ENCODE results near the gene STARD9.

Gene STARD9

DNA sequence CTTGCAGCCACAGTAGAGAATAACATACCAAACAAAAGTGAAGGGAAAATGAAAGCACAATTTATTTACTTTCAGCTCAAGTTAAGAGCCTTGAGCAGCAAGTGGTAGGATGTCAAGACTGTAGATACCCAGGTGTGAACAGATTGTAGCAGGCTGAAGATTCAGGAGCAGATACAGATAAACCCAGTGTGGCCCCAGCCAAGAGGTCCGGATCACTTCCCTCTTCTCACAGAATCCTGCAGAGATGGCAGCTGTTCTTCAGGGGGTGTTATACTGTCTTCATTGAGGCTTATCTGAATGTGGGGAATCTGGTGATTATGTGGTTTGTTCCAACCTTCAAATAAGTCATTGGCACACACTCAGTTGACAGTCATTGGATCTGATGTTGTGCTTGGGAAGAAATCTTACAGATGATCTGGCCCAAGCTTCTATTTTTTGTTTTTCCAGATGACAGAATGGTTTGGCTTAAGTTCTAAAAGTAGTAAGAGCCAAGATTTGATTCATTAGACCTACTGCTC, 2.2 kb downstream of the STARD9 start:
- no peaks in the 10 kb centered on the region for H3K36me3 ChIP-seq (ENCODE audit: control insufficient read depth, insufficient read depth, low read length)
- no peaks in the 10 kb centered on the region for H3K27me3 ChIP-seq (ENCODE audit: control insufficient read depth, insufficient read depth, low read length)
- no peak overlapping the region for H2AFZ ChIP-seq
- H3K9me3 ChIP-seq (ENCODE audit: control insufficient read depth, low read length) = no peaks in the 10 kb centered on the region
- H3K4me2 ChIP-seq (ENCODE audit: low read length) = no peak overlapping the region
- TF ChIP-seq, protein P1, sequence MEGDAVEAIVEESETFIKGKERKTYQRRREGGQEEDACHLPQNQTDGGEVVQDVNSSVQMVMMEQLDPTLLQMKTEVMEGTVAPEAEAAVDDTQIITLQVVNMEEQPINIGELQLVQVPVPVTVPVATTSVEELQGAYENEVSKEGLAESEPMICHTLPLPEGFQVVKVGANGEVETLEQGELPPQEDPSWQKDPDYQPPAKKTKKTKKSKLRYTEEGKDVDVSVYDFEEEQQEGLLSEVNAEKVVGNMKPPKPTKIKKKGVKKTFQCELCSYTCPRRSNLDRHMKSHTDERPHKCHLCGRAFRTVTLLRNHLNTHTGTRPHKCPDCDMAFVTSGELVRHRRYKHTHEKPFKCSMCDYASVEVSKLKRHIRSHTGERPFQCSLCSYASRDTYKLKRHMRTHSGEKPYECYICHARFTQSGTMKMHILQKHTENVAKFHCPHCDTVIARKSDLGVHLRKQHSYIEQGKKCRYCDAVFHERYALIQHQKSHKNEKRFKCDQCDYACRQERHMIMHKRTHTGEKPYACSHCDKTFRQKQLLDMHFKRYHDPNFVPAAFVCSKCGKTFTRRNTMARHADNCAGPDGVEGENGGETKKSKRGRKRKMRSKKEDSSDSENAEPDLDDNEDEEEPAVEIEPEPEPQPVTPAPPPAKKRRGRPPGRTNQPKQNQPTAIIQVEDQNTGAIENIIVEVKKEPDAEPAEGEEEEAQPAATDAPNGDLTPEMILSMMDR (IDR thresholded peaks at IDR 0.05) = no peak
- H3K79me2 ChIP-seq = no peaks in the 10 kb centered on the region
- H3K4me3 ChIP-seq (ENCODE audit: low read depth, low read length) = no peak overlapping the region
- H3K4me1 ChIP-seq = no peaks in the 10 kb centered on the region
- H3K9ac ChIP-seq = no peak overlapping the region
- no peak overlapping the region for H3K27ac ChIP-seq

- H3K79me2 ChIP-seq = no peaks in the 10 kb centered on the region
- H3K27ac ChIP-seq = no peak overlapping the region
- H3K9me3 ChIP-seq (ENCODE audit: control insufficient read depth, low read length) = no peaks in the 10 kb centered on the region
- no peaks in the 10 kb centered on the region for H3K36me3 ChIP-seq (ENCODE audit: control insufficient read depth, insufficient read depth, low read length)
- H3K27me3 ChIP-seq (ENCODE audit: control insufficient read depth, insufficient read depth, low read length) = no peaks in the 10 kb centered on the region
- H2AFZ ChIP-seq = no peak overlapping the region
- no peak overlapping the region for H3K4me3 ChIP-seq (ENCODE audit: low read depth, low read length)
- TF ChIP-seq, protein P1 (IDR thresholded peaks at IDR 0.05) = no peak
- no peak overlapping the region for H3K9ac ChIP-seq
- H3K4me1 ChIP-seq = no peaks in the 10 kb centered on the region
- no peak overlapping the region for H3K4me2 ChIP-seq (ENCODE audit: low read length)
Observed at GRCh38 chr15:42578984-42579537, 3.7 kb downstream of the STARD9 start.

DNA sequence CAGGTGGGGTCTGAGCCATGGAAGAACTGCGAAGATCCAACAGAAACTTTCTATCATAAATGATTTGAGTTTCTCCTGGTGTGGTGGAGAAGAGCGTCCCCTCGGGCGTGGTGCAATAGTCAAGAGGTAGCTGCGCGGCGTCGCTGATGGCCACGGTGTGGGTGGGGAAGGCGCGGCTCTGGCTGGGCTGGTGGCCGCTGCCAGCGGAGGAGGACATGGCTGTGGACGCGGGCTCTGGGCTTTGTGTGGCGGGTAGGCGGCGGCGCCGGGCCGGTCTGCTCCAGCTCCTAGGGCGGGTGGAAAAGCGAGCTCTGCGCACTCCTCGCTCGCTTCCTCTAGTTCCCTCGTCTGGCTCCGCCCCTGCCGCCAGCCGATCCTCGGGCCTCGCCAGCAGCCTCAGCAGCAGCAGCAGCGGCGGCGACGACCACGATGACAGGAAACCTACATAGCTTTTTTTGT, 5.9 kb downstream of the STARD9 start:
- Histone ChIP-seq H3K4me2 (ENCODE audit: low read length) (peak overlapping the region; percentile 71), H3K9me3 (ENCODE audit: control insufficient read depth, low read length) (no peaks in the 10 kb centered on the region), H3K79me2 (no peaks in the 10 kb centered on the region), H3K27ac (no peak overlapping the region), H3K4me1 (no peaks in the 10 kb centered on the region), H2AFZ (peak overlapping the region; percentile 75), H3K4me3 (ENCODE audit: low read depth, low read length) (peak overlapping the region; percentile 24), H3K27me3 (ENCODE audit: control insufficient read depth, insufficient read depth, low read length) (no peaks in the 10 kb centered on the region), H3K36me3 (ENCODE audit: control insufficient read depth, insufficient read depth, low read length) (no peaks in the 10 kb centered on the region), H3K9ac (no peak overlapping the region)
- TF ChIP-seq, protein P1 (IDR thresholded peaks at IDR 0.05) = no peak

- Histone ChIP-seq H3K4me3 (ENCODE audit: low read depth, low read length) (no peak overlapping the region), H3K36me3 (ENCODE audit: control insufficient read depth, insufficient read depth, low read length) (no peaks in the 10 kb centered on the region), H3K4me2 (ENCODE audit: low read length) (no peak overlapping the region), H3K27me3 (ENCODE audit: control insufficient read depth, insufficient read depth, low read length) (no peaks in the 10 kb centered on the region), H3K9me3 (ENCODE audit: control insufficient read depth, low read length) (no peaks in the 10 kb centered on the region), H3K79me2 (no peaks in the 10 kb centered on the region), H2AFZ (no peak overlapping the region), H3K27ac (no peak overlapping the region), H3K4me1 (no peaks in the 10 kb centered on the region), H3K9ac (no peak overlapping the region)
- TF ChIP-seq, protein P1 (IDR thresholded peaks at IDR 0.05) = no peak
Observed at GRCh38 chr15:42582569-42583375, 7.4 kb downstream of the STARD9 start.
